GM10847 (cell line): ENCODE measurements around the gene NFX1.
"Not testable (repeated sequence)": the region's sequence is repeated elsewhere in the genome, so short reads cannot be mapped to it uniquely, and the experiment has no call there.

ENCODE experiments used
- POLR2A ChIP-seq: IDR thresholded peaks from 2 replicates; pipeline ENCODE4 v1.6.1; 2011; ENCODE audit not compliant: insufficient read length; ENCODE audit errors: extremely low read depth

Gene NFX1

DNA sequence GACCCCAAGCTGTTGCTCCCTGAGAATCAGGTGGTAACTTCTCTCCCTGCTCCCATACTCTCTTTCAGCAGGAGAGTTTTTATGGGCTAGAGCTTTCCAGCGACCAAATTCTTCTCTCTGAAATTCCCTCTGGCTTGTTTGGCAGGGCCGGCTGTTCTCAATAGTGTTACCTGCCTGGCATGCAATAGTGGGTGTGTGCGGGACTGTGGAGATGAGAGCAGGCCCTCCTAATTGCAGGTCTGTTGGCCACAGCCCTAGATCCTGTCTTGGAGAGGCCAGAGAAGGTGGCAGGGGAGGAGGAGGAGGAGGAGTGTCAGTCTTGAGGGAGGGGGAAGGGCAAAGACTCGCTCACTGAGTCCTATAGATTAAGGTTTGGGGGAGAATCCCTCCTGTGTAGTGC is 82.6 kb downstream of the NFX1 start:
- TF ChIP-seq POLR2A = no peak

DNA sequence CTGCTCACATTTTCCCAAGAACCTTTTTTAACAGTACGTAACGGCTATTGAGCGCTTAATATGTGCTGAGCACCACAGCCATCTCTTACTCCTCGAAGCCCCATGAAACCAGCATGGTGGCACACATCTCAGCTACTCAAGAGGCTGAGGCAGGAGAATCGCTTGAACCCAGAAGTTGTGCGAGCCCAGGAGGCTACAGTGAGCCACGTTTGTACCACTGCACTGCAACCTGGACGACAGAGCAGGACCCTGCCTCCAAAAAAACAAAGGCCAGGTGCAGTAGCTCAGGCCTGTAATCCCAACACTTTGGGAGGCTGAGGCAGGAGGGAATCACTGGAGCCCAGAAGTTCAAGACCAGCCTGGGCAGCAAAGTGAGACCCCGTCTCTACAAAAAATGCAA is 83.9 kb downstream of the NFX1 start:
- TF ChIP-seq POLR2A = no peak

DNA sequence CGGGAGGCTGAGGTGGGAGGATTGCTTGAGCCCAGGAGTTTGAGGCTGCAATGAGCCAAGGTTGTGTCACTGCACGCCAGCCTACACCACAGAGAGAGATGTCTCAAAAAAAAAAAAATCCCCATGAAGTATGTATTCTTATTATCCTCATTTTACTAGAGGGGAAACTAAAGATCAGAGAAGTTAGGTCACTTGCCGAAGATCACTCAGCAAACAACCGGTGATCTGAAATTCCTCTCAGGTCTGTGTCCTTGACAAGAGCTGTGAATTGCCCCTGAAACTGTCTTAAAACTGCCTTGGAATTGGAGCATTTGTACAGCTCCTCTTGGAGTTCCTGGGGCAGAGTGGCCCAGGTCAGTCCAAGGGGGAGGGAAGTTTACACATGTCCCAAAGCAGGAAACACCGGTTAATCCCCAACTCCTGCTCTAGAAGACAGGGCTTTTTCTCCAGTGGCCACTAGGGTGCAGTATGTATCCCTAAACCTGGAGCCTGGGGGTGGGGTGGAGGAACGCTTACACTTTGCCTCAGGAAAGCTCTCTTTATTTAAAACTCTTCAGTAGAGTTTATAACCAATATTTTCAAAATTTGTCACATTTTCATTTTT is 84.4 kb downstream of the NFX1 start:
- no peak for TF ChIP-seq POLR2A

DNA sequence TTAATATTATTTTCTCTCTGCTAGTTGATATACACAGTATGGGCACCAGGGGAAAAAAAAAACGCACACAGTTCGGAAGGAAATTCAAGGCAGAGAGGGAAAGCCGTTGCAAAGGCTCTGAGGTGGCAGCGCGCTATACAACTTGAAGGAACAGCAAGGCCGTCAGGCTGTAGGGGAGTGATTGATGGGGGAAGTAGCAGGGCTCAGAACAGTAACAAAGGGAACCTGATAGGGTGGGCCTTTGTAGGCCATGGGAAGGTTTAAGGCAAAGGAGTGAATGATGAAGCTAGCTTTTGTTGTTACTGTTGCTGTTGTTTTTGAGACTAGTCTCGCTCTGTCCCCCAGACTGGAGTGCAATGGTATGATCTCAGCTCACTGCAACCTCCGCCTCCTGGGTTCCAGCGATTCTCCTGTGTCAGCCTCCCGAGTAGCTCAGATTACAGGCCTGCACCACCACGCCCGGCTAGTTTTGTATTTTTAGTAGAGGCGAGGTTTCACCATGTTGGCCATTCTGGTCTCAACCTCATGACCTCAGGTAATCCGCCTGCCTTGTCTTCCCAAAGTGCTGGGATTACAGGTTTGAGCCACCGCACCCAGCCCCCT is 85.0 kb downstream of the NFX1 start:
- TF ChIP-seq POLR2A = no peak

DNA sequence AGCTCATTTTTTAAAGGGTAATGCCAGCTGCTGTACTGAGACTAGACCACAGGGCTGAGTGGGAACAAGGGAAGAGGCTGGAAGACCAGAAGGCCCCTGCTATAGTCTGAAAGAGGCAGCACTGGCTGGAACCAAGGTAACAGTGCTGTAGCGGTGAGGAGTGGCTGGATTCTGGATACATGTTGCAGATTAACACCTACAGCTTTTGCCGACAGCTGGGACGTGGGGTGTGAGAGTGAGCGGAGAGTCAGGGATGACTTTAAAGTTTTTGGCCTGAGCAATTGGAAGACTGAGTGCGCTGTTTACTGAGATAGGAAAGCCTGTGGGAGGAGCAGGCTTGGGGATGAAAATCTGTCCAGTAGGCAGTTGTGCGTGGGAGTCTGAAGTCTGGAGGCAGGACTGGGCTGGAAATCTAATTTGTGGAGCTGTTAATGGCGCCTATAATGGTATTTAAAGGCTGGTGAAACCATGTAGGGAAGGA is 85.6 kb downstream of the NFX1 start:
- TF ChIP-seq POLR2A = no peak

DNA sequence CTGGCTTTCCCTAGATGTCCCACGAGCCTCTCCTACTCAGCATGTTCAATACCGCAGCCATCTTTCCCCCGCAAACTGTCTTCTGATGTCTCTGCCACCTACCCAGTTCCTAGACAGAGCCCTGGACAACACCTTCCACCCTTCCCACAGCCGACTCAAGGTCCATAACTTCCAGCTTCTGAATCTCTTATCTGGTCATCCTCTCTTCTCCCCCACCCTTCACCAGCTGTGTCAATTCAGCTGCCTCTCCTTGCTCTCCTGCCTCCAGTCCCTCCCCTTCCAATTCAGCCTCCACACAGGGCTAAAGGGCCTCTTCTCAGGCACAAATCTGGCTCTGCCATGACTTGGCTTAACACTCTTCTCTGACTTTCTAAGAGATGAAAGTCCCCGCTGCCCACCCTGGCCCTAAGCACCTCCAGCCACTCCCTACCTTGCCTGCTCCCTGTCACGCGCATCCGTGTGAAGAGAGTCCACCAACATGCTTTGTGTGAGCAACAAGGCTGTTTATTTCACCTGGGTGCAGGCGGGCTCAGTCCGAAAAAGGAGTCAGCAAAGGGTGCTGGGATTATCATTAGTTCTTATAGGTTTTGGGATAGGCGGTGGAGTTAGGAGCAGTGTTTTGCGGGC is 86.9 kb downstream of the NFX1 start:
- TF ChIP-seq POLR2A = no peak

DNA sequence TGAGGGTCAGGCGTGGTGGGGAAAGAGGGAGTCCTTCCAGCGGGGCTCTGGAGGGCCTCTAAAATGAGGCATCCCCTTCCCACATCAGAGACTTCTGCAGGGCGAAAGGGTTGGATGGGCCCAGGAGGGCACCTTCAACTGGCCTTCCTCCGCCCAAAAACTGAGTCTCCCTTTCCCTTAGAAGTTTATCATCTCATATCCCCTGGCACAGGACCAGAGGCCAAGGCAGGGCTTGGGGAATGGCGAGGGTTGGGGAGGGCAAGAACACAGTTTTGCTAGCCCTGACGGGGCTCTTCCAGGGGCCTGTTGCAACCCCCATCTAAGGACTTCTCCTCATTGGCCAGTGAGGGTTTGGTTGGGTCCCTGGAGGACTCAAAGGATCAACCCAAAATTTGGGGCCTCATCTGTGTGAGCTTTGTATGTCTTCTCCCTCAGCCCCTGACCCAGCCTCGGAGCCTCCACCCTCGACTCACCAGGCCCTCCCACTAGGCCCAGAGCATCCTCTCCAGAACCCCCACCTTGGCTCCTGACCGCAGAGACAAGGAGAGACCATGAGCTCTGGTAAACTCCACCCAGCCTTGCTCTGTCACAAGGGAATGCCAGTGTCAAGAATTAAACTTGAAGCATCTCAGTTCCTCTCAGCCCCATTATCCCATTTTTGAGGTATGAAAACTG is 87.9 kb downstream of the NFX1 start:
- TF ChIP-seq POLR2A = no peak

DNA sequence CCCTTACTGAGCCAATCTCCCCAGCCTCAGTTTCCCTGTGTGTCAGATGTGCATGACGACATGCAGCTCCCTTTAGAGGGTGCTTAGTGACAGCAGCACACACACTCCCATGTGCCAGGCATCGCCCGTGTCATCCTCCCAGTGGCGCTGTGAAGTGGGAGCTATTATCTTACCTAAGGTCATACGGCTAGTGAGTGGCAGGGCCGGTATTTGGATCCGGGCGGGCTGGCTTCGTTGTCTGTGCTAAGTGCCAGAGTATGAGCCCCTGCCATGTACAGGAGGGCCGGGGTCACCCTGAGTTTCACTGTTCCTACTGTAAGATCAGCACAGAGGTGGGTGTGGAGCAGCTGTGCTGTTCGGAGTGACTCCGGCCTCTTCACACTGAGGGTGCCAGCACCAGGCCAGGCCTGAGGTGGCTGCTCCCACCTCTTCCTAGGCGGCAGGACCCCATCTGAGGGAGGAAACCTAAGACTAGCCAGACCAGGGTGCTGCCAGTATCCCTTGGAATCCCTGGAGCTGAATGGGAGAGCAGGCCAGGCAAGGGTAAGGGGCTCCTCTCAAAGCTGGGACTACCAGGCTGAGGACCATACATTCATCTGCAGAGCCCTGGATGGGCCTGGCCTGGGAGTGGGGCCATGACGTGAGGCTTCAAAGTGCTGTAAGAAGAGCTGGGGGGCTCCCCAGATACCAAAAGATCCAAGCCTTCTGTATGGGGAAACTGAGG is 89.5 kb downstream of the NFX1 start:
- TF ChIP-seq POLR2A = no peak

DNA sequence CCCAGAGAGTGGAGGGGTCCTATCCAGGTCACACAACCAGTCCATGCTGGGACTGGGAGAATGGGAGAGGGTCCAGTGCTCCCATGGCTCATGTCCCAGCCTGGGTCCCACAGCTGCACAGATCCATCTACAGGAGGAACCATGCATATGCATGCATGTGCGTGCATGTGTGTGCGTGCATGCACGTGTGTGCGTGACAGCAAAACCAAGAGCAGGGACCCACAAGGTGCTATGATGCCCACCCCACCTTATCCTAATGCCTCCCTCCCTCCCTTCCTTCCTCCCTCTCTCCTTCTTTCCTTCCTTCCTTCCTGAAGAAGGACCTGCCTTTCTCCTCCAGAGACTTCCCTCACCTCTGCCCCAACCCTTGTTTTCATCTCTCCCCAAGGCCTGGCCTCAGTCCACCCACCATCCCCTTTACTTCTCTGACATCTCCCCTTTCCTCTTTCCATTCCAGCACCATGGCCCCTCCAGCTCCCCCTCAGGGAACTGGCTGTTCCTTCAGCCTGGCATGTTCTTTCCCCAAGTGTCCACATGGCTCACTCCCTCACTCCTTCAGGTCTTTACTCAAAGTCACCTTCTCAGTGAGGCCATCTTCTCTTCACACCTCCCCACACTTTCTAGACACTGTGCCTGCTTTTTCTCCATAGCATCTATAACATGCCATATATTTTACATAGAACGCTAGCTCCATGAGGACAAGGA is 90.2 kb downstream of the NFX1 start:
- no peak for TF ChIP-seq POLR2A

DNA sequence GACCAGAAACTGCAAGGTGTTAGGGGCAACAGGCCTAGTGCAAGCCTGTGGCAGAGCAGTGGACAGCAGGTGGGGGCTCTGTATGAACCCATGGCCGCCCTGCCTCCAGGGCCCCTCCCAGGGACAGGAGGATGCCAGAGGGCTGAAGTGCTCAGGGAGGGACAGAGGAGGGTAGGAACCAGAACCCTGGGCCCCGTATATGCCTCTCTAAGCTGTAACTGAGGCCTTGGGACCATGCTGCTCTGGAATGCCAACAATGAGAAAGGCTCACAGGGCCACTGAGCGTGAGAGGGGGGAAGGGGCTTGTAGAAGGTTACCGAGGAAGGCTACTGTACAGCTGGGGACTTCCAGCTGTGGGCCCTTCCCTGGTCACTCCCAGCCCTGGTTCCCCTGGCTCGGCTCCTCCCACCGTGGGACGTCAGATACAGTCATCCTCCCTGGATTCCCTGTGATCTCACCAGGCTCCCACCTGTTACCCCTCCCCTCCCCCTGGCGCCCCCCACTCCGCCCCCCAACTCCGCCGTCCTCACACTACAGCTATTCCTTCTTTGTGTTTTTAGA is 91.0 kb downstream of the NFX1 start:
- no peak for TF ChIP-seq POLR2A

DNA sequence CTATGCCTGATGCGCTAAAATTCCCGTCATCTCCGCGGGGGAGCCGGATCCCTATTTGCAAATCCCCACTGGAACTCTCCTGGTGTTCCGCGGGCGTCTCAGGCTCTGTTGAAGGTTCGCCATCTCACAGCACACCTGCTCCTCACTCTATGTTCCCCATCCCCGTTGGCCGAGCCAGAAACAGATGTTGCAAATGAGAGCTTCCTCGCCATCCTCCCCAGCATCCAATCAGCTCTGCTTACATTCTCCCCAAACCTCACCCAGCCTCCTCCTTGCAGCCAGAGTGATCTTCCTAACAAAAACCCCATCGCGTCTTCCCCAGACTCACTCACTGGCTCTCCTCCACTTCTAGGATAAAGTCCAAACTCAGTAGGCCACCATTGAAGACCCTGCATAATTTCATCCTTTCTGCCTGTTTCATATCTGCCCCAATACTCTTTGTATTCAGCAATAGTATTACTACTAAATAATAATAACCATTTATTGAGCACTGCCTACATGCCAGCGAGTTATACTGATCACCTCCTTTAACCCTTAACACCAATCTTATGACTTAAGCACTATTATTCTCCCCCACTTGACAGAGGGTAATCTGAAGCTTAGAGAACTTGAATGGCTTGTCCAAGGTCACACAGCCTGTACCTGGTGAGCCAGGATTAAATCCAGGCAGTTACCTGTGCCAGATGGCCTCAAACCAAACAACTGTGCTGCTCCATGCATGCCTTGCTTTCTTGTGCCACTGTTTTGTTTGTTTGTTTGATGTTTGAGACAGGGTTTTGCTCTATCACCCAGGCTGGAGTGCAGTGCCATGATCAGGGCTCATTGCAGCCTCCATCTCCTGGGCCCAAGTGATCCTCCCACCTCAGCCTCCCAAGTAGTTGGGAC is 98.0 kb downstream of the NFX1 start:
- no peak for TF ChIP-seq POLR2A

DNA sequence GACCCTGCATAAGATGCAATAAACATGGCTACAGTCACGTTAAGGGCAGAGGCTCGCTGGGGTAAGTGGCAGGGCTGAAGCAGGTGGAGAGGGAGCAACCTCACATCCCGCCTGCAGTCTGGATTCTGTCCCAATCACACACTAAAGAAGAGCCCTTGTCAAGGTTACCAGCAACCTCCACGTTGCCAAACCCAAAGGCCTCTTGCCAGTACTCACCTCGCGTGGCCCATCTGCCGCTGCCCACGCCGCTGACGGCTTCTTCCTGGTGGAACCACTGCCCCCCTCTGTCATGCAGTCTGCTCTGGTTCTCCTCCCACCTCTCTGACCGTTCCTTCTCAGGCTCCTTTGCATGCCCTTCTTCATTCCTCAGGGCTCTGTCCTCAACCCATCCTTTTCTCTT is 103.3 kb downstream of the NFX1 start:
- TF ChIP-seq POLR2A = no peak

DNA sequence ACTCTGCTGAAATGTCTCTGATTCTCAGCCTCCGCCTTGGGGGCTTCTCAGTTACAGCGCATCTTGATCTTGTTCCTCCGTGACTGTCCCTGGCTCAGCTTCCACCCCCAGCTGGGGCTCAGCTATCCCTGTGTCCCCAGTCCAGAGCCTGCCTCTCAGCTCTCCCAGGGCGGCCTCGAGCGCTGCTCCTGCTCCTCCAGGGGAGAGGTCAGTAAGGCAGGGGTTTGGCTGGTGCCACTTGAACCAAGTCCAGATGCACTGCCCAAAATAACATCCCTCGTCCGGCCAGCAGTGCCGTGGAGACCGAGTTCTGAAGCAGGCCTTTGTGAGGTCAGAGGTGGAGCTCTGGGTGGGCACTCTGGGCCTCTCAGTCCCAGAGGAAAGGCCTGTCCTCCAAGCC is 112.1 kb downstream of the NFX1 start, which contains the start of gene AQP7:
AQP7 (minus strand) TSS at position 198 of the 400 bp plus-strand sequence. CDS start 1,306 bp downstream, outside the sequence.
- TF ChIP-seq POLR2A = not testable (repeated sequence)
